Activated CD8-positive, alpha-beta T cell treated with anti-CD3 and anti-CD28 coated beads for 36 hours (primary cell): ENCODE measurements around the gene PTH1R. TPM values are rescaled to one million over a fixed set of nuclear protein-coding genes. Genes with fewer than 3 reads are reported as not detected.

Experiments used
- ATAC-seq: fragments of 200-7000 bp; cut with Tn5 transposase; one replicate; pipeline ENCODE4 v1.10.0; 2021; ENCODE audit warnings: mild to moderate bottlenecking, moderate library complexity
- CTCF ChIA-PET: fragments of 350-600 bp; sonication (Branson Sonifier 250); formaldehyde crosslinking; loops from one replicate; lab custom pipeline; 2021; ENCODE audit warnings: antibody characterized with exemption; lab: Charles Lee
- POLR2A ChIA-PET: fragments of 350-600 bp; sonication (Branson Sonifier 250); formaldehyde crosslinking; loops from one replicate; lab custom pipeline; 2021; ENCODE audit warnings: antibody characterized with exemption; lab: Charles Lee
- DNase-seq: peaks from one replicate; pipeline ENCODE4 v3.0.0-alpha.2; 2020
- H3K27ac Mint-ChIP-seq: one replicate; pipeline ENCODE4 v1.8.0; 2021; ENCODE audit warnings: mild to moderate bottlenecking, mixed read lengths
- H3K27me3 Mint-ChIP-seq: one replicate; pipeline ENCODE4 v1.8.0; 2021; ENCODE audit warnings: mixed read lengths
- H3K36me3 Mint-ChIP-seq: one replicate; pipeline ENCODE4 v1.8.0; 2021; ENCODE audit warnings: low read depth, mixed read lengths
- H3K4me1 Mint-ChIP-seq: one replicate; pipeline ENCODE4 v1.8.0; 2021; ENCODE audit warnings: low read depth, mixed read lengths
- H3K4me3 Mint-ChIP-seq: one replicate; pipeline ENCODE4 v1.8.0; 2021; ENCODE audit warnings: mild to moderate bottlenecking, moderate library complexity, mixed read lengths
- H3K9me3 Mint-ChIP-seq: one replicate; pipeline ENCODE4 v1.8.0; 2021; ENCODE audit warnings: mixed read lengths
- CTCF ChIP-seq: fragments of 200-600 bp; IDR thresholded peaks from one replicate; pipeline ENCODE4 v1.8.0; 2022; ENCODE audit warnings: antibody characterized with exemption, mild to moderate bottlenecking
- intact Hi-C: fragments of 100-400 bp; cut with micrococcal nuclease; formaldehyde crosslinking; loops from one replicate; pipeline ENCODE4 v1.10.0; 2022
- total RNA-seq, 2 experiments: library from RNA; stranded (reverse); gene quantifications; one replicate each; pipeline ENCODE4 v1.2.3, GENCODE V29; 2021

PTH1R gene
- total RNA-seq, 2 experiments from 2014 or later, result not detected

GRCh38 chr3:46890132-46890531 lies 12.6 kb downstream of the PTH1R start:
- H3K27ac Mint-ChIP-seq, result no peak overlapping the region
- peaks cover 47% of the 10 kb centered on the region for H3K27me3 Mint-ChIP-seq
- CTCF ChIA-PET, result interaction anchor here (1.0 to 6.0 kb wide), 4 partner anchors 10 to 23 kb away, joined by 3 to 23 read pairs (median 6); no protein-coding TSS in a partner anchor
- H3K36me3 Mint-ChIP-seq, result no peaks in the 10 kb centered on the region
- POLR2A ChIA-PET, result interaction anchor here (0.5 kb wide), 1 partner anchor 19 kb away, joined by 3 read pairs; no protein-coding TSS in a partner anchor
- no peak overlapping the region for H3K4me3 Mint-ChIP-seq
- no peak for DNase-seq
- ATAC-seq, result no peak
- TF ChIP-seq CTCF, result no peak
- intact Hi-C loops, result no loop called here
- H3K4me1 Mint-ChIP-seq, result no peaks in the 10 kb centered on the region
- no peaks in the 10 kb centered on the region for H3K9me3 Mint-ChIP-seq

- Mint-ChIP-seq H3K36me3 (no peaks in the 10 kb centered on the region), H3K9me3 (no peaks in the 10 kb centered on the region), H3K27ac (no peak overlapping the region), H3K4me1 (no peaks in the 10 kb centered on the region), H3K27me3 (peaks cover 46% of the 10 kb centered on the region), H3K4me3 (no peak overlapping the region)
- CTCF ChIA-PET, result interaction anchor here (1.0 to 6.0 kb wide), 5 partner anchors 9 to 24 kb away, joined by 3 to 23 read pairs (median 5); no protein-coding TSS in a partner anchor
- DNase-seq (no peak), ATAC-seq (no peak)
- POLR2A ChIA-PET, result no interaction called here
- intact Hi-C loops, result no loop called here
- TF ChIP-seq CTCF, result no peak
These were observed 13.6 kb downstream of the PTH1R start for GRCh38 chr3:46891132-46891531.

- intact Hi-C loops, result no loop called here
- TF ChIP-seq CTCF, result no peak
- H3K27me3 Mint-ChIP-seq, result peaks cover 46% of the 10 kb centered on the region
- CTCF ChIA-PET, result interaction anchor here (1.1 to 6.0 kb wide), 3 partner anchors 17 to 26 kb away, joined by 4 to 23 read pairs (median 4); no protein-coding TSS in a partner anchor
- no peak overlapping the region for H3K27ac Mint-ChIP-seq
- H3K9me3 Mint-ChIP-seq, result no peaks in the 10 kb centered on the region
- no peaks in the 10 kb centered on the region for H3K36me3 Mint-ChIP-seq
- DNase-seq, result no peak
- ATAC-seq, result peak; percentile 43
- POLR2A ChIA-PET, result no interaction called here
- peak overlapping the region; percentile 21 for H3K4me3 Mint-ChIP-seq
- no peaks in the 10 kb centered on the region for H3K4me1 Mint-ChIP-seq
These were observed 15.0 kb downstream of the PTH1R start for GRCh38 chr3:46892285-46893145.

GRCh38 chr3:46893146-46893748 lies 15.7 kb downstream of the PTH1R start:
- ATAC-seq (no peak), DNase-seq (no peak)
- intact Hi-C loops, result no loop called here
- Mint-ChIP-seq H3K4me3 (no peak overlapping the region), H3K27ac (no peak overlapping the region), H3K9me3 (no peaks in the 10 kb centered on the region), H3K27me3 (peaks cover 49% of the 10 kb centered on the region), H3K4me1 (no peaks in the 10 kb centered on the region), H3K36me3 (no peaks in the 10 kb centered on the region)
- POLR2A ChIA-PET, result no interaction called here
- TF ChIP-seq CTCF, result no peak
- CTCF ChIA-PET, result interaction anchor here (1.2 to 6.0 kb wide), 3 partner anchors 16 to 186 kb away, joined by 4 to 23 read pairs (median 20); no protein-coding TSS in a partner anchor
